HepG2 (cell line): ENCODE data around the gene PDSS2. TPM values are rescaled to one million over a fixed set of nuclear protein-coding genes. Genes with fewer than 3 reads are reported as not detected.

Experiments
- CHD2 ChIP-seq: IDR thresholded peaks from 2 replicates; pipeline ENCODE4 v1.6.1; 2011; ENCODE audit warnings: low read depth, low read length, improper control_type of control experiment
- ERF ChIP-seq: IDR thresholded peaks from 2 replicates; pipeline ENCODE4 v1.6.1; 2018; ENCODE audit warnings: missing biosample characterization, missing genetic modification reagents
- FOXJ3 ChIP-seq: sonication (generic); formaldehyde crosslinking; IDR thresholded peaks from 2 replicates; pipeline ENCODE4 v1.4.0; 2020; ENCODE audit warnings: missing genetic modification reagents, mild to moderate bottlenecking, borderline replicate concordance
- HES4 ChIP-seq: sonication (generic); formaldehyde crosslinking; IDR thresholded peaks from 2 replicates; pipeline ENCODE4 v1.9.0; 2021; ENCODE audit warnings: mild to moderate bottlenecking, missing genetic modification reagents, borderline replicate concordance
- KDM4B ChIP-seq: sonication (generic); formaldehyde crosslinking; IDR thresholded peaks from 2 replicates; pipeline ENCODE4 v1.4.0; 2020; ENCODE audit warnings: missing genetic modification reagents
- KDM5A ChIP-seq: fragments of 200-600 bp; sonication (generic); IDR thresholded peaks from 2 replicates; pipeline ENCODE4 v1.7.0; 2018; ENCODE audit warnings: antibody characterized with exemption, mild to moderate bottlenecking, low read length, borderline replicate concordance
- NFKBIZ ChIP-seq: IDR thresholded peaks from 2 replicates; pipeline ENCODE4 v1.6.1; 2018; ENCODE audit warnings: missing genetic modification reagents, missing compliant biosample characterization
- SP4 ChIP-seq: sonication (generic); formaldehyde crosslinking; IDR thresholded peaks from 2 replicates; pipeline ENCODE4 v1.8.1; 2023; ENCODE audit warnings: mild to moderate bottlenecking, missing genetic modification reagents
- ZNF75D ChIP-seq: sonication (generic); formaldehyde crosslinking; IDR thresholded peaks from 2 replicates; pipeline ENCODE4 v1.8.1; 2023; ENCODE audit warnings: missing genetic modification reagents, mild to moderate bottlenecking, borderline replicate concordance
- ZNF781 ChIP-seq: sonication (generic); formaldehyde crosslinking; IDR thresholded peaks from 2 replicates; pipeline ENCODE4 v1.5.1; 2020; ENCODE audit warnings: borderline replicate concordance, mild to moderate bottlenecking, missing genetic modification reagents; ENCODE audit errors: not compliant biosample characterization
- polyA plus RNA-seq, 8 experiments: library from polyadenylated mRNA; depleted of rRNA in 3 of 8; stranded (reverse) in 7 of 8; unstranded in 1 of 8; fragments of >200 nt; fragmentation: Illumina TruSeq in 4 of 8; extraction: Trizol in 4 of 8; gene quantifications; 2 replicates each; pipeline versions ENCODE4 v1.2.1 to v1.2.3, GENCODE V29; 2011 to 2016; ENCODE audit warnings: low read depth in 4 of 8, missing spikeins in 1 of 8, mixed read lengths in 1 of 8; ENCODE audit not compliant: insufficient read depth in 1 of 8
- total RNA-seq, 5 experiments: library from RNA; depleted of rRNA; stranded (reverse); fragments of >200 nt; fragmentation: Illumina TruSeq; extraction: Trizol; gene quantifications; 2 replicates each; pipeline ENCODE4 v1.2.3, GENCODE V29; 2016; ENCODE audit warnings: low read depth in 1 of 5
- TF ChIP-seq, protein P1 (sequence below): sonication (generic); IDR thresholded peaks from 2 replicates; pipeline ENCODE4 v1.6.1; 2016; ENCODE audit warnings: low read depth, borderline replicate concordance
- TF ChIP-seq, protein P2 (sequence below): sonication (generic); formaldehyde crosslinking; IDR thresholded peaks from 2 replicates; pipeline ENCODE4 v1.4.0; 2020; ENCODE audit warnings: missing genetic modification reagents, mild to moderate bottlenecking, borderline replicate concordance
- TF ChIP-seq, protein P3 (sequence below): sonication (generic); formaldehyde crosslinking; IDR thresholded peaks from 2 replicates; pipeline ENCODE4 v1.8.0; 2022; ENCODE audit warnings: missing genetic modification reagents, mild to moderate bottlenecking, inconsistent platforms, borderline replicate concordance
- TF ChIP-seq, protein P4 (sequence below): sonication (generic); formaldehyde crosslinking; IDR thresholded peaks from 2 replicates; pipeline ENCODE4 v1.8.1; 2023; ENCODE audit warnings: missing genetic modification reagents, mild to moderate bottlenecking, borderline replicate concordance
- TF ChIP-seq, protein P5 (sequence below): sonication (generic); formaldehyde crosslinking; conservative IDR thresholded peaks from 2 replicates; pipeline ENCODE4 v1.5.0; 2020; ENCODE audit warnings: missing genetic modification reagents

PDSS2 gene
- total and polyA plus RNA-seq, 2 of the 13 experiments (the other 11 are each of a cell fraction or from before 2014, with no cell fraction given) = 16.2 to 17.0 TPM

DNA sequence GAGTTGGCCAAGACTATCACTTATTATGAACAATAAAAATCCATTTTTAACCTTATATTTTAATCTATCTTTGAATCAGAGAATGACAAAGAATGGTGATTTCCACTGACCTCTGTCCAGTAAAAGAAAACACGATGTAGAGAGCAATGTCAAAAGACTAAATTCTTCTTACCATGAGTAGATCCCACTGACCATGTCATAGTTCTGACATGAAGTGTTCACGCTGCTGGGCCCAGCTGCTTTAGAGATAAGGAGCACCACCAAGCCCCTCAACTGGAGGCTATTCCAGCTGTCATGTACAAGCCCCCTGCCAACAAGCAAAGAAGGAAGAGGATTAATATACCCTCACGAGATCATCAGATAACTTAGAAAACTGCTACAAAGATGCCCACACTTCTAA is 125.3 kb downstream of the PDSS2 start (continued):
- TF ChIP-seq, protein P1, sequence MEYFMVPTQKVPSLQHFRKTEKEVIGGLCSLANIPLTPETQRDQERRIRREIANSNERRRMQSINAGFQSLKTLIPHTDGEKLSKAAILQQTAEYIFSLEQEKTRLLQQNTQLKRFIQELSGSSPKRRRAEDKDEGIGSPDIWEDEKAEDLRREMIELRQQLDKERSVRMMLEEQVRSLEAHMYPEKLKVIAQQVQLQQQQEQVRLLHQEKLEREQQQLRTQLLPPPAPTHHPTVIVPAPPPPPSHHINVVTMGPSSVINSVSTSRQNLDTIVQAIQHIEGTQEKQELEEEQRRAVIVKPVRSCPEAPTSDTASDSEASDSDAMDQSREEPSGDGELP = no peak
- TF ChIP-seq, protein P2, sequence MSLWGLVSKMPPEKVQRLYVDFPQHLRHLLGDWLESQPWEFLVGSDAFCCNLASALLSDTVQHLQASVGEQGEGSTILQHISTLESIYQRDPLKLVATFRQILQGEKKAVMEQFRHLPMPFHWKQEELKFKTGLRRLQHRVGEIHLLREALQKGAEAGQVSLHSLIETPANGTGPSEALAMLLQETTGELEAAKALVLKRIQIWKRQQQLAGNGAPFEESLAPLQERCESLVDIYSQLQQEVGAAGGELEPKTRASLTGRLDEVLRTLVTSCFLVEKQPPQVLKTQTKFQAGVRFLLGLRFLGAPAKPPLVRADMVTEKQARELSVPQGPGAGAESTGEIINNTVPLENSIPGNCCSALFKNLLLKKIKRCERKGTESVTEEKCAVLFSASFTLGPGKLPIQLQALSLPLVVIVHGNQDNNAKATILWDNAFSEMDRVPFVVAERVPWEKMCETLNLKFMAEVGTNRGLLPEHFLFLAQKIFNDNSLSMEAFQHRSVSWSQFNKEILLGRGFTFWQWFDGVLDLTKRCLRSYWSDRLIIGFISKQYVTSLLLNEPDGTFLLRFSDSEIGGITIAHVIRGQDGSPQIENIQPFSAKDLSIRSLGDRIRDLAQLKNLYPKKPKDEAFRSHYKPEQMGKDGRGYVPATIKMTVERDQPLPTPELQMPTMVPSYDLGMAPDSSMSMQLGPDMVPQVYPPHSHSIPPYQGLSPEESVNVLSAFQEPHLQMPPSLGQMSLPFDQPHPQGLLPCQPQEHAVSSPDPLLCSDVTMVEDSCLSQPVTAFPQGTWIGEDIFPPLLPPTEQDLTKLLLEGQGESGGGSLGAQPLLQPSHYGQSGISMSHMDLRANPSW (CRISPR knock-in tag) = no peak
- no peak for TF ChIP-seq CHD2
- TF ChIP-seq HES4 (CRISPR knock-in tag) = no peak
- TF ChIP-seq, protein P3, sequence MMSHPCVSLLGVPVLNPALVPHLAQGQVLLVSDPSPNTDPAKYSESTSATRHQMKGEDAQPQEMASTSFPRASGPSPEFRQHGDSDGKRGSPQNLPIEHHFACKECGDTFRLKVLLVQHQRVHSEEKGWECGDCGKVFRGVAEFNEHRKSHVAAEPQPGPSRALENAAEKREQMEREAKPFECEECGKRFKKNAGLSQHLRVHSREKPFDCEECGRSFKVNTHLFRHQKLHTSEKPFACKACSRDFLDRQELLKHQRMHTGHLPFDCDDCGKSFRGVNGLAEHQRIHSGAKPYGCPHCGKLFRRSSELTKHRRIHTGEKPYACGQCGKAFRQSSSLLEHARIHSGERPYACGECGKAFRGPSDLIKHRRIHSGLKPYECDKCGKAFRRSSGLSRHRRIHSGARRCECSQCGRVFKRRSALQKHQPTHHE = no peak
- TF ChIP-seq, protein P4, sequence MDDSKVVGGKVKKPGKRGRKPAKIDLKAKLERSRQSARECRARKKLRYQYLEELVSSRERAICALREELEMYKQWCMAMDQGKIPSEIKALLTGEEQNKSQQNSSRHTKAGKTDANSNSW (CRISPR knock-in tag) = no peak
- TF ChIP-seq ZNF781 (CRISPR knock-in tag) = no peak
- no peak for TF ChIP-seq NFKBIZ
- TF ChIP-seq, protein P5, sequence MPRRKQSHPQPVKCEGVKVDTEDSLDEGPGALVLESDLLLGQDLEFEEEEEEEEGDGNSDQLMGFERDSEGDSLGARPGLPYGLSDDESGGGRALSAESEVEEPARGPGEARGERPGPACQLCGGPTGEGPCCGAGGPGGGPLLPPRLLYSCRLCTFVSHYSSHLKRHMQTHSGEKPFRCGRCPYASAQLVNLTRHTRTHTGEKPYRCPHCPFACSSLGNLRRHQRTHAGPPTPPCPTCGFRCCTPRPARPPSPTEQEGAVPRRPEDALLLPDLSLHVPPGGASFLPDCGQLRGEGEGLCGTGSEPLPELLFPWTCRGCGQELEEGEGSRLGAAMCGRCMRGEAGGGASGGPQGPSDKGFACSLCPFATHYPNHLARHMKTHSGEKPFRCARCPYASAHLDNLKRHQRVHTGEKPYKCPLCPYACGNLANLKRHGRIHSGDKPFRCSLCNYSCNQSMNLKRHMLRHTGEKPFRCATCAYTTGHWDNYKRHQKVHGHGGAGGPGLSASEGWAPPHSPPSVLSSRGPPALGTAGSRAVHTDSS = no peak
- TF ChIP-seq SP4 = no peak
- TF ChIP-seq ZNF75D = no peak
- no peak for TF ChIP-seq KDM4B (CRISPR knock-in tag)
- TF ChIP-seq KDM5A = no peak
- no peak for TF ChIP-seq FOXJ3
- TF ChIP-seq ERF (CRISPR knock-in tag) = no peak
